Measurements from ENCODE around the gene HSD17B3. TPM values are rescaled to one million over a fixed set of nuclear protein-coding genes. Genes with fewer than 3 reads are reported as not detected.

Gene HSD17B3
- total and polyA plus RNA-seq, 2 of the 13 experiments (the other 11 are each of a cell fraction or from before 2014, with no cell fraction given): 0.12 TPM; not detected in 1

GRCh38 chr9:96203867-96204501 is 98.0 kb downstream of the HSD17B3 start:
- Histone ChIP-seq H3K4me1 (ENCODE audit: insufficient read depth, low read length) (no peaks in the 10 kb centered on the region), H3K27me3 (ENCODE audit: control insufficient read depth in 1 of 2, insufficient read depth in 2 of 2, low read length in 2 of 2) (peaks cover 1 to 41% of the 10 kb centered on the region in 2 experiments; a peak in 4 of 5 replicates), H3K9ac (ENCODE audit: insufficient read depth, low read depth, low read length) (no peak overlapping the region), H3K9me3 (ENCODE audit: low read length) (no peaks in the 10 kb centered on the region), H3K4me2 (ENCODE audit: low read depth, low read length) (no peak overlapping the region), H2AFZ (ENCODE audit: low read length) (no peak overlapping the region), H3K79me2 (ENCODE audit: insufficient read depth, low read length) (no peaks in the 10 kb centered on the region), H4K20me1 (ENCODE audit: insufficient read depth, low read length) (no peaks in the 10 kb centered on the region; the same call in 1 of the 2 replicates), H3K27ac (ENCODE audit: extremely low read length, insufficient read depth, low read length) (no peak overlapping the region), H3K36me3 (replicated peaks in 1 of 2; ENCODE audit: control insufficient read depth in 1 of 2, insufficient read depth in 2 of 2, low read length in 2 of 2) (no peaks in the 10 kb centered on the region), H3K4me3 (replicated peaks in 1 of 3; ENCODE audit: insufficient read depth in 1 of 3, low read depth in 2 of 3, low read length in 3 of 3) (no peak overlapping the region)
- WGBS (ENCODE audit: low lambda C conversion rate): 56% methylated on average over 7 of the region's 18 CpGs
- no TSS peak for BruUV-seq (replicated peaks)
- POLR2A ChIA-PET: no interaction called here
- TF ChIP-seq ZNF543 (CRISPR knock-in tag; IDR thresholded peaks at IDR 0.05) (no peak), ZFY (CRISPR knock-in tag; IDR thresholded peaks at IDR 0.05) (no peak), PREB (CRISPR knock-in tag; IDR thresholded peaks at IDR 0.05) (no peak), PATZ1 (CRISPR knock-in tag; IDR thresholded peaks at IDR 0.05) (no peak), HOXA3 (CRISPR knock-in tag; IDR thresholded peaks at IDR 0.05) (no peak), DDIT3 (CRISPR knock-in tag; IDR thresholded peaks at IDR 0.05) (no peak), SMAD9 (CRISPR knock-in tag; IDR thresholded peaks at IDR 0.05) (no peak), ZBTB14 (CRISPR knock-in tag; IDR thresholded peaks at IDR 0.05) (no peak)
- in situ Hi-C loops (cut with HindIII; ENCODE audit: extremely low pct_ligation_motif_present, low pct_unique_long_range_greater_than_20kb): no loop called here
- FAIRE-seq (no peak), ATAC-seq (no peak), DNase-seq (ENCODE audit: low spot score) (no peak)
- CTCF ChIA-PET (ENCODE audit: low intra/inter-chr PET ratio, low total read pairs): no interaction called here
- intact Hi-C loops (cut with micrococcal nuclease; ENCODE audit: unreplicated experiment): no loop called here

Data from HepG2 (cell line).